Measurements from ENCODE around the gene BTBD6. TPM values are rescaled to one million over a fixed set of nuclear protein-coding genes. Genes with fewer than 3 reads are reported as not detected.

Gene BTBD6
- total and polyA plus RNA-seq, 2 of the 8 experiments (the other 6 are each of a cell fraction or from before 2014, with no cell fraction given): 10.1 to 10.2 TPM

GRCh38 chr14:105223260-105223659 lies 25.1 kb upstream of the BTBD6 start:
- no peaks in the 10 kb centered on the region for H3K9me3 ChIP-seq (ENCODE audit: insufficient read depth in 2 of 2, low read depth in 1 of 2, low read length in 1 of 2)
- no peak overlapping the region for H3K4ac ChIP-seq (replicated peaks; ENCODE audit: insufficient read length, low read depth, low read length)
- FAIRE-seq (no peak), DNase-seq (ENCODE audit: low read depth in 1 of 2, low spot score in 2 of 2) (no peak)
- H4K8ac ChIP-seq (ENCODE audit: extremely low read depth, insufficient read depth, low read length): no peak overlapping the region
- H3K79me1 ChIP-seq (ENCODE audit: low read depth, low read length): no peaks in the 10 kb centered on the region
- TF ChIP-seq SRF (IDR thresholded peaks at IDR 0.05; ENCODE audit: low read depth, low read length) (no peak), SIX5 (IDR thresholded peaks at IDR 0.05; ENCODE audit: low read depth, low read length) (no peak), YY1 (IDR thresholded peaks at IDR 0.05; ENCODE audit: low read depth, low read length) (no peak), JUN (IDR thresholded peaks at IDR 0.05; ENCODE audit: low read depth, low read length) (no peak), SP4 (IDR thresholded peaks at IDR 0.05; ENCODE audit: low read length) (no peak), TAF7 (optimal IDR thresholded peaks at IDR 0.05; ENCODE audit: borderline replicate concordance, low read depth, low read length) (no peak), JUND (IDR thresholded peaks at IDR 0.05; ENCODE audit: low read length) (no peak), FOSL1 (IDR thresholded peaks at IDR 0.05; ENCODE audit: insufficient read depth, low read depth, low read length) (no peak)
- H3K23me2 ChIP-seq (ENCODE audit: low read depth, low read length): peaks cover 2% of the 10 kb centered on the region; the same call in 1 of the 2 replicates
- H2BK20ac ChIP-seq (ENCODE audit: low read length): no peak overlapping the region
- H3K4me1 ChIP-seq (replicated peaks in 1 of 4; ENCODE audit: control insufficient read depth in 3 of 4, insufficient read depth in 4 of 4, low read length in 3 of 4): no peaks in the 10 kb centered on the region
- H3K14ac ChIP-seq (ENCODE audit: insufficient read length): no peak overlapping the region
- H3K36me3 ChIP-seq (ENCODE audit: control insufficient read depth in 2 of 4, insufficient read depth in 4 of 4, low read length in 3 of 4): no peaks in the 10 kb centered on the region; a peak in 3 of 8 replicates
- H3K18ac ChIP-seq (ENCODE audit: extremely low read depth, low read length): no peak overlapping the region
- H3K4me2 ChIP-seq (ENCODE audit: insufficient read depth in 1 of 2, low read depth in 2 of 2, low read length in 2 of 2): no peak overlapping the region
- POLR2A ChIA-PET (ENCODE audit: partially characterized antibody): no interaction called here
- 84% methylated on average over 16 of the region's 16 CpGs; no CpG with 5 or more reads in 1 of the 2 experiments for WGBS, 2 experiments (ENCODE audit: extremely low coverage in 1 of 2, insufficient coverage in 1 of 2, insufficient read length in 1 of 2, insufficient replicate concordance in 2 of 2, low coverage in 1 of 2, low lambda C conversion rate in 2 of 2, missing lambda C conversion rate in 1 of 2)
- H3K79me2 ChIP-seq (ENCODE audit: control insufficient read depth in 1 of 2, insufficient read depth in 2 of 2, low read length in 2 of 2): no peaks in the 10 kb centered on the region
- H3K4me3 ChIP-seq (ENCODE audit: extremely low read depth in 1 of 4, insufficient read depth in 2 of 4, low read depth in 3 of 4, low read length in 4 of 4): no peak overlapping the region
- H2BK15ac ChIP-seq (ENCODE audit: low read length): no peak overlapping the region
- no peak overlapping the region for H4K5ac ChIP-seq (ENCODE audit: insufficient read length, low read depth, low read length)
- H2BK5ac ChIP-seq (ENCODE audit: low read depth, low read length): no peak overlapping the region
- H4K20me1 ChIP-seq (replicated peaks in 1 of 2; ENCODE audit: control insufficient read depth in 1 of 2, insufficient read depth in 2 of 2, low read length in 2 of 2): peaks cover 0 to 9% of the 10 kb centered on the region in 2 experiments
- H3K56ac ChIP-seq (replicated peaks; ENCODE audit: insufficient read length, low read depth, low read length): no peak overlapping the region
- CTCF ChIA-PET (ENCODE audit: partially characterized antibody): interaction anchor here (0.7 to 1.8 kb wide), 6 partner anchors 9 to 248 kb away, joined by 3 to 9 read pairs (median 4); no protein-coding TSS in a partner anchor
- H2AFZ ChIP-seq (ENCODE audit: low read length): no peak overlapping the region
- no peak overlapping the region for H2BK12ac ChIP-seq (ENCODE audit: low read depth, low read length)
- H3K9ac ChIP-seq (replicated peaks in 1 of 4; ENCODE audit: extremely low read depth in 1 of 4, low read depth in 3 of 4, low read length in 3 of 4): no peak overlapping the region; a peak in 1 of 7 replicates
- peak overlapping the region; percentile 65 for H3K23ac ChIP-seq (ENCODE audit: insufficient read length)
- no peak overlapping the region for H3K27ac ChIP-seq (ENCODE audit: low read depth, low read length)
- H3K27me3 ChIP-seq (replicated peaks in 1 of 4; ENCODE audit: control insufficient read depth in 3 of 4, extremely low read depth in 1 of 4, insufficient read depth in 3 of 4, low read length in 3 of 4): no peaks in the 10 kb centered on the region
- H4K91ac ChIP-seq (replicated peaks; ENCODE audit: insufficient read length, low read length): no peak overlapping the region
- no peak overlapping the region for H2AK5ac ChIP-seq (ENCODE audit: low read depth, low read length)
- H2BK120ac ChIP-seq (replicated peaks; ENCODE audit: low read depth, low read length): no peak overlapping the region

Data from H1 (cell line).